ENCODE results near the gene LRRC32. TPM values are rescaled to one million over a fixed set of nuclear protein-coding genes. Genes with fewer than 3 reads are reported as not detected.

LRRC32 gene
- total RNA-seq, 1 experiment from 2014 or later: not detected

- DNase-seq (no peak), ATAC-seq (no peak)
- Histone ChIP-seq H3K4me3 (ENCODE audit: low read length) (no peak overlapping the region), H4K20me1 (ENCODE audit: low read length) (no peaks in the 10 kb centered on the region), H3K4me1 (ENCODE audit: insufficient read depth, low read length) (no peaks in the 10 kb centered on the region), H3K9me2 (replicated peaks; ENCODE audit: low read length) (no peaks in the 10 kb centered on the region), H3K27ac (ENCODE audit: low read length) (no peak overlapping the region), H3K4me2 (ENCODE audit: low read length) (no peak overlapping the region), H3F3A (ENCODE audit: low read length, unreplicated experiment) (no peaks in the 10 kb centered on the region), H2AFZ (ENCODE audit: low read length) (no peak overlapping the region), H3K79me2 (ENCODE audit: low read length) (no peaks in the 10 kb centered on the region), H3K27me3 (ENCODE audit: low read length) (peaks cover 47% of the 10 kb centered on the region), H3K36me3 (ENCODE audit: low read depth, low read length) (no peaks in the 10 kb centered on the region), H3K9ac (ENCODE audit: low read length) (no peak overlapping the region), H3K9me3 (ENCODE audit: low read length) (peaks cover 9% of the 10 kb centered on the region; the same call in 1 of the 2 replicates)
- intact Hi-C loops (cut with micrococcal nuclease): no loop called here
- CTCF ChIA-PET: no interaction called here
- BruUV-seq (replicated peaks): no TSS peak
- no peak for TF ChIP-seq EZH2phosphoT487 (IDR thresholded peaks at IDR 0.05; ENCODE audit: borderline replicate concordance, low read length)
- TF ChIP-seq EZH2 (IDR thresholded peaks at IDR 0.05; ENCODE audit: low read length, unreplicated experiment): no peak
- TF ChIP-seq CTCF (conservative IDR thresholded peaks at IDR 0.05; ENCODE audit: low read depth, low read length): no peak
- POLR2A ChIA-PET (ENCODE audit: unreplicated experiment): no interaction called here
Measured at GRCh38 chr11:76649851-76650372, 20.6 kb downstream of the LRRC32 start.

GRCh38 chr11:76649011-76649410 lies 21.5 kb downstream of the LRRC32 start:
- H3K79me2 ChIP-seq (ENCODE audit: low read length): no peaks in the 10 kb centered on the region
- H3K27ac ChIP-seq (ENCODE audit: low read length): no peak overlapping the region
- H3F3A ChIP-seq (ENCODE audit: low read length, unreplicated experiment): no peaks in the 10 kb centered on the region
- intact Hi-C loops (cut with micrococcal nuclease): no loop called here
- H3K4me1 ChIP-seq (ENCODE audit: insufficient read depth, low read length): no peaks in the 10 kb centered on the region
- no TSS peak for BruUV-seq (replicated peaks)
- no peak for ATAC-seq
- H3K9me2 ChIP-seq (replicated peaks; ENCODE audit: low read length): no peaks in the 10 kb centered on the region
- H3K9me3 ChIP-seq (ENCODE audit: low read length): peaks cover 9% of the 10 kb centered on the region; the same call in 1 of the 2 replicates
- no peaks in the 10 kb centered on the region for H4K20me1 ChIP-seq (ENCODE audit: low read length)
- no peak for TF ChIP-seq EZH2 (IDR thresholded peaks at IDR 0.05; ENCODE audit: low read length, unreplicated experiment)
- no peak overlapping the region for H3K4me3 ChIP-seq (ENCODE audit: low read length)
- H2AFZ ChIP-seq (ENCODE audit: low read length): no peak overlapping the region
- H3K9ac ChIP-seq (ENCODE audit: low read length): no peak overlapping the region
- no peaks in the 10 kb centered on the region for H3K36me3 ChIP-seq (ENCODE audit: low read depth, low read length)
- DNase-seq: no peak
- ChIA-PET POLR2A (ENCODE audit: unreplicated experiment) (no interaction called here), CTCF (no interaction called here)
- H3K4me2 ChIP-seq (ENCODE audit: low read length): no peak overlapping the region
- H3K27me3 ChIP-seq (ENCODE audit: low read length): peaks cover 56% of the 10 kb centered on the region

- Histone ChIP-seq H4K20me1 (ENCODE audit: low read length) (no peaks in the 10 kb centered on the region), H3K9me3 (ENCODE audit: low read length) (peaks cover 9% of the 10 kb centered on the region; the same call in 1 of the 2 replicates), H2AFZ (ENCODE audit: low read length) (no peak overlapping the region), H3K36me3 (ENCODE audit: low read depth, low read length) (no peaks in the 10 kb centered on the region), H3K9ac (ENCODE audit: low read length) (no peak overlapping the region), H3K27ac (ENCODE audit: low read length) (no peak overlapping the region), H3K4me1 (ENCODE audit: insufficient read depth, low read length) (no peaks in the 10 kb centered on the region), H3K27me3 (ENCODE audit: low read length) (peaks cover 60% of the 10 kb centered on the region), H3K9me2 (replicated peaks; ENCODE audit: low read length) (no peaks in the 10 kb centered on the region), H3K4me3 (ENCODE audit: low read length) (no peak overlapping the region), H3F3A (ENCODE audit: low read length, unreplicated experiment) (no peaks in the 10 kb centered on the region), H3K79me2 (ENCODE audit: low read length) (no peaks in the 10 kb centered on the region), H3K4me2 (ENCODE audit: low read length) (no peak overlapping the region)
- ChIA-PET POLR2A (ENCODE audit: unreplicated experiment) (no interaction called here), CTCF (no interaction called here)
- no peak for ATAC-seq
- intact Hi-C loops (cut with micrococcal nuclease): no loop called here
- DNase-seq: no peak
- BruUV-seq (replicated peaks): no TSS peak
- no peak for TF ChIP-seq EZH2 (IDR thresholded peaks at IDR 0.05; ENCODE audit: low read length, unreplicated experiment)
- no peak for TF ChIP-seq CTCF (conservative IDR thresholded peaks at IDR 0.05; ENCODE audit: low read depth, low read length)
- TF ChIP-seq EZH2phosphoT487 (IDR thresholded peaks at IDR 0.05; ENCODE audit: borderline replicate concordance, low read length): no peak
Measured at GRCh38 chr11:76648061-76648460, 22.5 kb downstream of the LRRC32 start.

Measured in PC-3 (cell line).